ENCODE measurements around the gene CARD8.

- TF ChIP-seq CTCF (IDR thresholded peaks at IDR 0.05) (no peak), POLR2A (IDR thresholded peaks at IDR 0.05) (no peak)
These were observed 48.2 kb upstream of the CARD8 start for GRCh38 chr19:48303866-48304265.

All from tibial nerve (tissue), 3 donors.